GM23338 (cell line): ENCODE results near the gene MAST3. TPM values are rescaled to one million over a fixed set of nuclear protein-coding genes. Genes with fewer than 3 reads are reported as not detected.

Experiments used
- ATAC-seq: fragments of 200-7000 bp; cut with Tn5 transposase; 3 replicates; pipeline ENCODE4 v1.9.1; 2020
- DNase-seq: peaks from one replicate; pipeline ENCODE4 v3.0.0-alpha.2; 2015; ENCODE audit warnings: low spot score
- H2AFZ ChIP-seq: fragments of 200-600 bp; sonication (generic); 2 replicates; pipeline ENCODE4 v1.8.0; 2016; ENCODE audit warnings: antibody characterized with exemption, mild to moderate bottlenecking, moderate library complexity
- H3F3A ChIP-seq: fragments of 200-600 bp; sonication (generic); replicated peaks from 2 replicates; pipeline ENCODE4 v1.8.0; 2017; ENCODE audit warnings: antibody characterized with exemption, mixed run types, low read depth
- H3K27ac ChIP-seq: fragments of 200-600 bp; sonication (generic); 2 replicates; pipeline ENCODE4 v1.6.1; 2016; ENCODE audit warnings: low read depth
- H3K27me3 ChIP-seq: fragments of 200-600 bp; sonication (generic); 2 replicates; pipeline ENCODE4 v1.8.0; 2016; ENCODE audit warnings: mild to moderate bottlenecking, mixed run types, moderate library complexity; ENCODE audit not compliant: insufficient read depth
- H3K36me3 ChIP-seq: fragments of 200-600 bp; sonication (generic); 2 replicates; pipeline ENCODE4 v1.8.0; 2016; ENCODE audit warnings: mild to moderate bottlenecking; ENCODE audit not compliant: insufficient read depth
- H3K4me1 ChIP-seq: fragments of 200-600 bp; sonication (generic); 2 replicates; pipeline ENCODE4 v1.8.0; 2016; ENCODE audit warnings: mild to moderate bottlenecking, moderate library complexity; ENCODE audit not compliant: insufficient read depth
- H3K4me2 ChIP-seq: fragments of 200-600 bp; sonication (generic); 2 replicates; pipeline ENCODE4 v1.7.1; 2017; ENCODE audit warnings: mixed run types
- H3K4me3 ChIP-seq: fragments of 200-600 bp; sonication (generic); 2 replicates; pipeline ENCODE4 v1.6.1; 2016; ENCODE audit warnings: mixed run types
- H3K79me2 ChIP-seq: fragments of 200-600 bp; sonication (generic); replicated peaks from 2 replicates; pipeline ENCODE4 v1.8.0; 2017; ENCODE audit warnings: mild to moderate bottlenecking; ENCODE audit not compliant: insufficient read depth
- H3K9me2 ChIP-seq: fragments of 200-600 bp; sonication (generic); 2 replicates; pipeline ENCODE4 v1.8.0; 2017; ENCODE audit not compliant: insufficient read depth
- H4K20me1 ChIP-seq: fragments of 200-600 bp; sonication (generic); replicated peaks from 2 replicates; pipeline ENCODE4 v1.8.0; 2017; ENCODE audit warnings: mild to moderate bottlenecking; ENCODE audit not compliant: insufficient read depth
- H3K27ac Mint-ChIP-seq: 2 replicates; pipeline ENCODE4 v1.8.0; 2020; ENCODE audit warnings: inconsistent platforms, mild to moderate bottlenecking, moderate library complexity, mixed read lengths
- H3K27me3 Mint-ChIP-seq: 3 replicates; pipeline ENCODE4 v1.8.0; 2022; ENCODE audit warnings: low read depth, mild to moderate bottlenecking, moderate library complexity, mixed read lengths, inconsistent platforms; ENCODE audit not compliant: insufficient read depth, poor library complexity
- H3K36me3 Mint-ChIP-seq: 3 replicates; pipeline ENCODE4 v1.8.0; 2021; ENCODE audit warnings: low read depth, mild to moderate bottlenecking, inconsistent platforms, moderate library complexity, mixed read lengths
- H3K4me1 Mint-ChIP-seq: 3 replicates; pipeline ENCODE4 v1.8.0; 2020; ENCODE audit warnings: mild to moderate bottlenecking, inconsistent platforms, mixed read lengths
- H3K4me3 Mint-ChIP-seq: 3 replicates; pipeline ENCODE4 v1.8.0; 2021; ENCODE audit warnings: moderate library complexity, mild to moderate bottlenecking, inconsistent platforms, mixed read lengths
- H3K9me3 Mint-ChIP-seq: 3 replicates; pipeline ENCODE4 v1.8.0; 2020; ENCODE audit warnings: moderate library complexity, mild to moderate bottlenecking, inconsistent platforms, mixed read lengths
- CREB1 ChIP-seq: fragments of 250-450 bp; sonication (Bioruptor Pico); IDR thresholded peaks from 2 replicates; pipeline ENCODE4 v1.5.0; 2020; ENCODE audit warnings: low read depth, mild to moderate bottlenecking, moderate library complexity
- CTCF ChIP-seq, 2 experiments: fragments of 200-600 bp in 1 of 2; sonication (generic) in 1 of 2; conservative IDR thresholded peaks; 2 replicates each; pipeline versions ENCODE4 v1.5.1 to v1.6.1; 2016 to 2017; ENCODE audit warnings: antibody characterized with exemption in 2 of 2, low read depth in 2 of 2, mild to moderate bottlenecking in 2 of 2, moderate library complexity in 1 of 2
- ETS1 ChIP-seq: IDR thresholded peaks from 2 replicates; pipeline ENCODE4 v1.6.1; 2016; ENCODE audit warnings: antibody characterized with exemption
- EZH2 ChIP-seq: fragments of 200-600 bp; sonication (generic); IDR thresholded peaks from one replicate; pipeline ENCODE4 v1.8.0; 2017; ENCODE audit warnings: antibody characterized with exemption, mild to moderate bottlenecking, low read depth; ENCODE audit not compliant: unreplicated experiment
- JUNB ChIP-seq: IDR thresholded peaks from one replicate; pipeline ENCODE4 v1.6.1; 2016; ENCODE audit warnings: antibody characterized with exemption; ENCODE audit not compliant: unreplicated experiment
- NANOG ChIP-seq: IDR thresholded peaks from 2 replicates; pipeline ENCODE4 v1.6.1; 2016; ENCODE audit warnings: antibody characterized with exemption, borderline replicate concordance
- POLR2AphosphoS5 ChIP-seq: IDR thresholded peaks from 2 replicates; pipeline ENCODE4 v1.6.1; 2016; ENCODE audit warnings: antibody characterized with exemption, low read depth
- REST ChIP-seq: IDR thresholded peaks from one replicate; pipeline ENCODE4 v1.6.1; 2018; ENCODE audit warnings: antibody characterized with exemption; ENCODE audit not compliant: unreplicated experiment
- ZNF114 ChIP-seq: fragments of 250-450 bp; sonication (Bioruptor Pico); IDR thresholded peaks from 2 replicates; pipeline ENCODE4 v1.5.0; 2020; ENCODE audit warnings: mild to moderate bottlenecking, moderate library complexity
- ZNF331 ChIP-seq: fragments of 250-450 bp; sonication (Bioruptor Pico); IDR thresholded peaks from 2 replicates; pipeline ENCODE4 v1.5.0; 2020; ENCODE audit warnings: low read depth, mild to moderate bottlenecking, moderate library complexity
- polyA plus RNA-seq: library from polyadenylated mRNA; unstranded; fragments of >200 nt; fragmentation: Nextera tagmentation; extraction: Ambion mirVana; gene quantifications from 2 replicates; pipeline ENCODE4 v1.2.1, GENCODE V29; 2016
- total RNA-seq: library from RNA; depleted of rRNA; stranded (reverse); fragments of >200 nt; shearing (Covaris generic); gene quantifications from 2 replicates; pipeline ENCODE4 v1.2.3, GENCODE V29; 2014

Gene MAST3
- total and polyA plus RNA-seq, 2 experiments from 2014 or later: 5.6 to 8.8 TPM

GRCh38 chr19:18113827-18114226 is 16.2 kb downstream of the MAST3 start (continued):
- TF ChIP-seq JUNB: no peak
- TF ChIP-seq ZNF331 (CRISPR knock-in tag): no peak
- TF ChIP-seq CREB1: no peak
- TF ChIP-seq NANOG: no peak
- TF ChIP-seq CTCF (conservative IDR thresholded peaks at IDR 0.05; ENCODE audit: low read depth in 2 of 2): no peak

GRCh38 chr19:18114483-18114882 is 16.9 kb downstream of the MAST3 start:
- peaks cover 12% of the 10 kb centered on the region for H3K79me2 ChIP-seq
- no peaks in the 10 kb centered on the region for H3K9me2 ChIP-seq
- peaks cover 19% of the 10 kb centered on the region; the same call in 1 of the 2 replicates for H3K4me1 ChIP-seq
- 0 out of 2 replicates have a peak, but pooled peaks cover 6% of the 10 kb centered on the region for H3K27me3 ChIP-seq
- no peak overlapping the region for H3K4me3 ChIP-seq
- Mint-ChIP-seq H3K4me1 (peaks cover 14% of the 10 kb centered on the region), H3K27ac (no peak overlapping the region), H3K36me3 (no peaks in the 10 kb centered on the region; the same call in 2 of the 3 replicates), H3K9me3 (no peaks in the 10 kb centered on the region), H3K27me3 (peaks cover 21% of the 10 kb centered on the region), H3K4me3 (no peak overlapping the region)
- H3K4me2 ChIP-seq: no peak overlapping the region
- no peak overlapping the region for H3K27ac ChIP-seq
- DNase-seq (no peak), ATAC-seq (no peak)
- H3K36me3 ChIP-seq: no peaks in the 10 kb centered on the region
- no peaks in the 10 kb centered on the region; the same call in 1 of the 2 replicates for H4K20me1 ChIP-seq
- peaks cover 11% of the 10 kb centered on the region; the same call in 1 of the 2 replicates for H3F3A ChIP-seq
- H2AFZ ChIP-seq: no peak overlapping the region
- TF ChIP-seq CTCF (conservative IDR thresholded peaks at IDR 0.05; ENCODE audit: low read depth in 2 of 2): no peak
- TF ChIP-seq NANOG: no peak
- no peak for TF ChIP-seq EZH2
- no peak for TF ChIP-seq CREB1
- TF ChIP-seq ETS1: no peak
- TF ChIP-seq POLR2AphosphoS5: no peak
- TF ChIP-seq REST: no peak
- TF ChIP-seq ZNF114 (CRISPR knock-in tag): no peak
